ENCODE measurements around the gene RNF148.

DNA sequence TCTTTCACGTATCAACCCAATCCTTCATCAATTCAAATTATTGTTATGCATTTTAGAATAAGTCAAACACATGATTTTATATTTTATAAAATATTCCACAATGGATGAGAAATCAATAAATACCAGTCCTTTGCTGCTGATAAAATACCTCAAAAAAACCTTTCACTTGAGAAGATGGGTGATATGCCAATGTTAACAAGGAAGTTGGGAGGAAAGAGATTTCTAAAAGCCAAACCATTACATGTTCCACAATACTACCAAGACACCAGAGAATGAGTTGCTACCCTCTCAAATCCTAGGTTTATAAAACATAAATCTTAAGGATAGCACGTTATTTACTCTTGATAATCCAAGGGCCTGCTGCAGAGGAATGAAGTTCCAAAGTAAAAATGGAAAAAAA, 18.2 kb downstream of the RNF148 start:
- TF ChIP-seq, protein P1, sequence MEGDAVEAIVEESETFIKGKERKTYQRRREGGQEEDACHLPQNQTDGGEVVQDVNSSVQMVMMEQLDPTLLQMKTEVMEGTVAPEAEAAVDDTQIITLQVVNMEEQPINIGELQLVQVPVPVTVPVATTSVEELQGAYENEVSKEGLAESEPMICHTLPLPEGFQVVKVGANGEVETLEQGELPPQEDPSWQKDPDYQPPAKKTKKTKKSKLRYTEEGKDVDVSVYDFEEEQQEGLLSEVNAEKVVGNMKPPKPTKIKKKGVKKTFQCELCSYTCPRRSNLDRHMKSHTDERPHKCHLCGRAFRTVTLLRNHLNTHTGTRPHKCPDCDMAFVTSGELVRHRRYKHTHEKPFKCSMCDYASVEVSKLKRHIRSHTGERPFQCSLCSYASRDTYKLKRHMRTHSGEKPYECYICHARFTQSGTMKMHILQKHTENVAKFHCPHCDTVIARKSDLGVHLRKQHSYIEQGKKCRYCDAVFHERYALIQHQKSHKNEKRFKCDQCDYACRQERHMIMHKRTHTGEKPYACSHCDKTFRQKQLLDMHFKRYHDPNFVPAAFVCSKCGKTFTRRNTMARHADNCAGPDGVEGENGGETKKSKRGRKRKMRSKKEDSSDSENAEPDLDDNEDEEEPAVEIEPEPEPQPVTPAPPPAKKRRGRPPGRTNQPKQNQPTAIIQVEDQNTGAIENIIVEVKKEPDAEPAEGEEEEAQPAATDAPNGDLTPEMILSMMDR (IDR thresholded peaks at IDR 0.05), result no peak
- TF ChIP-seq POLR2A (IDR thresholded peaks at IDR 0.05), result no peak

All from esophagus squamous epithelium (tissue), 4 donors.